ENCODE results near the gene GALNT15. TPM values are rescaled to one million over a fixed set of nuclear protein-coding genes. Genes with fewer than 3 reads are reported as not detected.

GALNT15 gene
- polyA plus RNA-seq, 1 of the 3 experiments (the other 2 are of a cell fraction): 4.7 TPM

- TF ChIP-seq USF2 (IDR thresholded peaks at IDR 0.05; ENCODE audit: borderline replicate concordance, low read depth, low read length) (no peak), SMC3 (IDR thresholded peaks at IDR 0.05; ENCODE audit: low read depth, low read length) (no peak), IRF3 (IDR thresholded peaks at IDR 0.05; ENCODE audit: low read depth, low read length) (no peak), RCOR1 (IDR thresholded peaks at IDR 0.05; ENCODE audit: low read length) (no peak), FOSL2 (IDR thresholded peaks at IDR 0.05; ENCODE audit: borderline replicate concordance, low read depth) (no peak), NFIC (IDR thresholded peaks at IDR 0.05; ENCODE audit: borderline replicate concordance) (no peak), FOXM1 (IDR thresholded peaks at IDR 0.05; ENCODE audit: low read depth) (no peak), TCF12 (IDR thresholded peaks at IDR 0.05) (no peak), EZH2phosphoT487 (IDR thresholded peaks at IDR 0.05; ENCODE audit: borderline replicate concordance, low read depth) (no peak), RFX5 (IDR thresholded peaks at IDR 0.05; ENCODE audit: low read length) (no peak)
Measured at GRCh38 chr3:16219777-16220176, 45.3 kb downstream of the GALNT15 start (continued).

- Histone ChIP-seq H3K27ac (ENCODE audit: low read depth in 2 of 2, low read length in 1 of 2) (no peak overlapping the region), H3K4me3 (ENCODE audit: low read depth in 2 of 2, low read length in 1 of 2) (no peak overlapping the region), H3K9me3 (no peaks in the 10 kb centered on the region), H3K4me1 (ENCODE audit: control insufficient read depth in 1 of 2, insufficient read depth in 2 of 2, low read depth in 1 of 2, low read length in 1 of 2) (no peaks in the 10 kb centered on the region), H3K27me3 (ENCODE audit: insufficient read depth) (no peaks in the 10 kb centered on the region), H3K36me3 (replicated peaks in 1 of 2; ENCODE audit: control insufficient read depth in 1 of 2, insufficient read depth in 2 of 2, low read length in 1 of 2) (peaks cover 0 to 1% of the 10 kb centered on the region in 2 experiments), H4K20me1 (ENCODE audit: insufficient read depth) (no peaks in the 10 kb centered on the region), H2AFZ (ENCODE audit: low read depth) (no peak overlapping the region), H3K4me2 (no peak overlapping the region), H3K9ac (no peak overlapping the region), H3K9me2 (no peaks in the 10 kb centered on the region), H3K79me2 (ENCODE audit: insufficient read depth) (no peaks in the 10 kb centered on the region), H3F3A (replicated peaks; ENCODE audit: insufficient read depth) (no peaks in the 10 kb centered on the region)
- ChIA-PET POLR2A (no interaction called here), CTCF (no interaction called here)
- WGBS (ENCODE audit: low lambda C conversion rate): 67% methylated on average over 3 of the region's 3 CpGs
- no peak for DNase-seq
- TF ChIP-seq REST (IDR thresholded peaks at IDR 0.05; ENCODE audit: low read depth, low read length): no peak
- TF ChIP-seq TCF12 (IDR thresholded peaks at IDR 0.05): no peak
- TF ChIP-seq CTCF (IDR thresholded peaks at IDR 0.05): no peak
- no peak for TF ChIP-seq EP300 (IDR thresholded peaks at IDR 0.05; ENCODE audit: borderline replicate concordance in 1 of 2, low read depth in 1 of 2, low read length in 1 of 2)
- TF ChIP-seq TAF1 (IDR thresholded peaks at IDR 0.05; ENCODE audit: borderline replicate concordance, low read depth, low read length): no peak
- no peak for TF ChIP-seq YY1 (IDR thresholded peaks at IDR 0.05; ENCODE audit: low read depth)
- no peak for TF ChIP-seq TEAD4 (IDR thresholded peaks at IDR 0.05; ENCODE audit: borderline replicate concordance, insufficient read depth)
- TF ChIP-seq NFIC (IDR thresholded peaks at IDR 0.05; ENCODE audit: borderline replicate concordance): no peak
- TF ChIP-seq RCOR1 (IDR thresholded peaks at IDR 0.05; ENCODE audit: low read length): no peak
- no peak for TF ChIP-seq MXI1 (IDR thresholded peaks at IDR 0.05; ENCODE audit: low read depth, low read length)
- TF ChIP-seq POLR2AphosphoS5 (IDR thresholded peaks at IDR 0.05; ENCODE audit: low read depth, low read length): no peak
- no peak for TF ChIP-seq ZBTB33 (IDR thresholded peaks at IDR 0.05; ENCODE audit: borderline replicate concordance, low read depth)
- no peak for TF ChIP-seq PBX3 (IDR thresholded peaks at IDR 0.05)
- no peak for TF ChIP-seq RAD21 (IDR thresholded peaks at IDR 0.05; ENCODE audit: low read length)
- no peak for TF ChIP-seq MEF2A (IDR thresholded peaks at IDR 0.05; ENCODE audit: borderline replicate concordance, low read depth)
Measured at GRCh38 chr3:16221990-16222389, 47.5 kb downstream of the GALNT15 start.
